ENCODE data around the gene MBNL3.

- TF ChIP-seq GATA2 (IDR thresholded peaks at IDR 0.05; ENCODE audit: low read depth, low read length) (no peak), GATA3 (IDR thresholded peaks at IDR 0.05; ENCODE audit: low read depth, low read length) (no peak)
Measured at GRCh38 chrX:132482632-132483031, 6.2 kb downstream of the MBNL3 start.
